Measurements from ENCODE around the gene ATP6V1B1. TPM values are rescaled to one million over a fixed set of nuclear protein-coding genes. Genes with fewer than 3 reads are reported as not detected.
"Not testable (repeated sequence)": the region's sequence is repeated elsewhere in the genome, so short reads cannot be mapped to it uniquely, and the experiment has no call there.

ATP6V1B1 gene
- polyA plus RNA-seq, 4 donors, result 67.2 to 92.1 (median 80.4) TPM

GRCh38 chr2:71004857-71005256, 69.2 kb downstream of the ATP6V1B1 start:
- DNase-seq (ENCODE audit: low read depth in 4 of 4, low spot score in 2 of 4), result no peak

GRCh38 chr2:71005271-71006202, 69.8 kb downstream of the ATP6V1B1 start:
- DNase-seq (ENCODE audit: low read depth in 4 of 4, low spot score in 2 of 4), result no peak

- no peak for DNase-seq (ENCODE audit: low read depth in 4 of 4, low spot score in 2 of 4)
Observed at GRCh38 chr2:71006323-71006722, 70.6 kb downstream of the ATP6V1B1 start.

DNA sequence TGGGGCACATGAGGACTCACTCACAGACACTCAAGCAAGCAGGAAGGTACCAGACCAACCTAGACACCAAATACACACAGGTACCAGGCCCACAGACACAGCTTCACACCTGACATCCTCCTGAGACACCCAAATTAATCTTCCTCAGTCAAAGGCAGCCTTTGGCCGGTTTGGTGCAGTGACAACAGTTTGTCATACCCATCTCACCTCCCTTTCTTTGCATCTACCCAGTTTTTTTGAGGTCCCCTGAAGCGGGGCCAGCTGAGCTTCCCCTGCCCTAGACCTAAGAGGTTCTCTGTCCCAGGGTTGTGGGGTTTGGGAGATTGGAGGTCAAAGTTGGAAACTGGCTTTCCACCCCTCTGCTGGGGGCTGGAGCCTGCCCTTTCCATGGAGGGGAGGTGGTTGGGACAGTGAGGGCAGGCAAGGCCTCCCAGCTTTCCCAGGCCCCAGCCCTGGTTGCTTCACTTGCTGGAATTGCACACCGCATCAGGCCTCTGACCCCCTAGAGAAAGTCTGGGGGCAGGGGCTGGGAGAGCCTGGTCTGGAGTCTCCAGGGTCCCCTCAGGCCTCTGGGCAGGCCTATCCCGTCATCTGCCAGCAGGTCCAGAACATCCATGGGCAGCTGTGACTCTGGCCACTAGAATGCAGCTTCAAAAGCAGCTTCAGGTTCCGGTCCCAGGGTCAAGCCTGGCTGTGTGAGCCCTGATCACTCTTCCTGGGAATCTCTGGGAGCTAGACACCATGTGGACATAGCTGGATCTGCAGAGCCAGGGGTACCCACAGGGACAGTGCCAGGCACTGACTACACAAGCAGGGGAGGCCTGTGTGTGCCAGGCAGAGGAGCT, 71.5 kb downstream of the ATP6V1B1 start:
- DNase-seq (ENCODE audit: low read depth in 4 of 4, low spot score in 2 of 4), result no peak

DNA sequence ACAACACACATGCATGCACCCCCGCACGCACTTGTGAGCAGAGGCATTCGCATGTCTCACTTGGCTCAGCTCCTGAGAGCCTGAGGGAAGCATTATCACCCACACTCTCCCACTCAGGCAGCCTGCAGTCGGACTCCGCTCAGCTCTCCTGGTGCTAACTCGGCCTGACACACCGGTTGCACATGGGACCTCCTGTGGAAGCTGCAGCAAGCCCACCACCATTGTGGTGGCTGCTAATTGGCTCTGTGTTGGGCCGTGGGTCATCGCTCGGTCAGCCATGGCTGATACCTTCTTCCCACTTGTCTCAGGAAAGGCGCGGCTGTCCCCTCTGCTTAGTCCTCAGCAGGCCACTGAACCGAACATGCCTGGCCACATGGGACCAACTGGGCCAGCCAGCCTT, 72.6 kb downstream of the ATP6V1B1 start:
- DNase-seq (ENCODE audit: low read depth in 4 of 4, low spot score in 2 of 4), result no peak

DNA sequence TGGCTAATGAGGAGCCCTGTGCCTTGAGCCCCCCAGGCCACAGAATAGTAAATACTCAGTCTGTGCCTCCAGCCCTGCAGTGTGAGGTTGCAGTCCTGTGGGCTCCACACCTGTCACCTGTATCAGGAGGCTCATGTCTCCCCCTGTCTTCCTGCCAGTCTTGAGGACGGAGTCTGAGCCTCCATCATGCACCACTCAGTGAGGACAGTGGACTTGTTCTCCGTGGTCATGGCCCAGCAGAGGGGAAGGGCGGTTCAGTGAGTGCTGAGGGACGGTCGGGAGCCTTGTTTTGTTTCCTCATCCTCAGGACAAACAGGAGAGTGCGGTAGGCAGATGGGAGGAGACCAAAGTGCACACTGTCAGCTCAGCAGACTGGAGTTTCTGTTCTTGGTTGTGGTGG, 76.1 kb downstream of the ATP6V1B1 start:
- not testable (repeated sequence) for DNase-seq (ENCODE audit: low read depth in 4 of 4, low spot score in 2 of 4)

Other genes starting within 250 kb of the ATP6V1B1 start
- gene ADD2, start 167.7 kb upstream of the ATP6V1B1 start, polyA plus RNA-seq (ENCODE audit: insufficient read length in 4 of 4), result 1 to 10 TPM; 4.2 to 7.5 (median 6.1) TPM
- not detected for gene FIGLA, start 145.3 kb upstream of the ATP6V1B1 start, polyA plus RNA-seq (ENCODE audit: insufficient read length in 4 of 4)
- gene CLEC4F, start 115.3 kb upstream of the ATP6V1B1 start, polyA plus RNA-seq (ENCODE audit: insufficient read length in 4 of 4), result under 1 TPM in 2 of 4 donors, not detected in 2; 0.06 to 0.08 TPM
- under 1 TPM in 2 of 4 donors, not detected in 2; 0.06 to 0.08 TPM for gene CD207, start 100.1 kb upstream of the ATP6V1B1 start, polyA plus RNA-seq (ENCODE audit: insufficient read length in 4 of 4)
- 1 to 10 TPM in 1 of 4 donors, under 1 TPM in 2, not detected in 1; 0.38 to 1.0 (median 0.96) TPM for gene VAX2, start 35.3 kb upstream of the ATP6V1B1 start, polyA plus RNA-seq (ENCODE audit: insufficient read length in 4 of 4)
- 1 to 10 TPM in 3 of 4 donors, under 1 TPM in 1; 0.68 to 1.8 (median 1.4) TPM for gene ANKRD53, start 42.7 kb downstream of the ATP6V1B1 start, polyA plus RNA-seq (ENCODE audit: insufficient read length in 4 of 4)
- 10 to 100 TPM; 51.1 to 59.2 (median 52.3) TPM for gene TEX261, start 59.0 kb downstream of the ATP6V1B1 start, polyA plus RNA-seq (ENCODE audit: insufficient read length in 4 of 4)
- 100 to 1,000 TPM in 1 of 4 donors, 10 to 100 TPM in 3; 74.2 to 108 (median 93.2) TPM for gene NAGK, start 132.7 kb downstream of the ATP6V1B1 start, polyA plus RNA-seq (ENCODE audit: insufficient read length in 4 of 4)
- gene MCEE, start 194.3 kb downstream of the ATP6V1B1 start, polyA plus RNA-seq (ENCODE audit: insufficient read length in 4 of 4), result 10 to 100 TPM; 16.9 to 27.8 (median 23.1) TPM
- gene MPHOSPH10, start 194.7 kb downstream of the ATP6V1B1 start, polyA plus RNA-seq (ENCODE audit: insufficient read length in 4 of 4), result 10 to 100 TPM; 42.9 to 51.2 (median 48.0) TPM

All from left renal cortex interstitium (tissue), 4 donors.